ENCODE measurements around the gene LSM10. TPM values are rescaled to one million over a fixed set of nuclear protein-coding genes. Genes with fewer than 3 reads are reported as not detected.

The LSM10 gene
- total RNA-seq, 6 experiments from 2014 or later = 44.6 to 58.7 (median 49.6) TPM

DNA sequence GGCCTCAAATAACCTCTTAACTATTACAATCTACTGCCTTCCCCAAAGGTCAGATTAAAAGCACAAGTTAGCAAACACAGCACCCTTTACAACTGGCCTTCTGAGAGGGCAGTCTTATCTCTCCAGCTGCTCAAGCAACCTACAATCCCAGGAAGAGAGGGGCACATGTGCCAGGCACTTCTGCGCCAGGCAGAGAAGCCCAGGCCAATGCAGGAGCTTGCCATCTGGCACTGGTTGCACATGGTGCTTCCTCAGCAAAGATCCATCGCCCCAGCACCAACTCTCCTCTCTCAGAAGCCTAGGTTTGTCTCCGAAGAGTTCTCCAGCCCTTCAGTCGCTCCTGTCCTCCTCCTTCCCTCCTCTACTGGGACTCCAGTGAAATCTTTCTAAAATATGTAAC lies 14.5 kb downstream of the LSM10 start:
- H3K36me3 Mint-ChIP-seq (ENCODE audit: low read depth) = peaks cover 14% of the 10 kb centered on the region; the same call in 1 of the 2 replicates

DNA sequence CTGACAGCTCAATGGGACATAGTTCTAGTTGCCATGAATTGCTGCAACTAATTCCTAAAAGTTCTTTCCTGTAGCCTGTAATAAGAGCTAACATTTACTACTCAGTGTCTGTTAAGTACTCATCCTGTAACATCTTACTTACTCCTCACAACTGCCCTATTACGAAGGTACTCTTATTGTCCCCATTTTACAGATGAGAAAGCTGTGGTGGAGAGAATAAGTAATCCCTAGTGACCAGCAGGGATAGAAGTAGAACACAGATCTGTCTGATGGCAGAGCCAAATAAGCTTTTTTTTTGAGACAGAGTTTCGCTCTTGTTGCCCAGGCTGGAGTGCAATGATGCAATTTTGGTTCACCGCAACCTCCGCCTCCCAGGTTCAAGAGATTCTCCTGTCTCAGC lies 15.0 kb downstream of the LSM10 start:
- TF ChIP-seq, protein P1, sequence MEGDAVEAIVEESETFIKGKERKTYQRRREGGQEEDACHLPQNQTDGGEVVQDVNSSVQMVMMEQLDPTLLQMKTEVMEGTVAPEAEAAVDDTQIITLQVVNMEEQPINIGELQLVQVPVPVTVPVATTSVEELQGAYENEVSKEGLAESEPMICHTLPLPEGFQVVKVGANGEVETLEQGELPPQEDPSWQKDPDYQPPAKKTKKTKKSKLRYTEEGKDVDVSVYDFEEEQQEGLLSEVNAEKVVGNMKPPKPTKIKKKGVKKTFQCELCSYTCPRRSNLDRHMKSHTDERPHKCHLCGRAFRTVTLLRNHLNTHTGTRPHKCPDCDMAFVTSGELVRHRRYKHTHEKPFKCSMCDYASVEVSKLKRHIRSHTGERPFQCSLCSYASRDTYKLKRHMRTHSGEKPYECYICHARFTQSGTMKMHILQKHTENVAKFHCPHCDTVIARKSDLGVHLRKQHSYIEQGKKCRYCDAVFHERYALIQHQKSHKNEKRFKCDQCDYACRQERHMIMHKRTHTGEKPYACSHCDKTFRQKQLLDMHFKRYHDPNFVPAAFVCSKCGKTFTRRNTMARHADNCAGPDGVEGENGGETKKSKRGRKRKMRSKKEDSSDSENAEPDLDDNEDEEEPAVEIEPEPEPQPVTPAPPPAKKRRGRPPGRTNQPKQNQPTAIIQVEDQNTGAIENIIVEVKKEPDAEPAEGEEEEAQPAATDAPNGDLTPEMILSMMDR (IDR thresholded peaks at IDR 0.05) = no peak
- Mint-ChIP-seq H3K27me3 (ENCODE audit: insufficient read depth) (peaks cover 7% of the 10 kb centered on the region), H3K4me1 (ENCODE audit: low read depth) (peaks cover 61% of the 10 kb centered on the region), H3K27ac (no peak overlapping the region), H3K36me3 (ENCODE audit: low read depth) (peaks cover 14% of the 10 kb centered on the region; the same call in 1 of the 2 replicates), H3K4me3 (no peak overlapping the region), H3K9me3 (no peaks in the 10 kb centered on the region)
- no peak for DNase-seq

More for the DNA sequence above, 14.5 kb downstream of the LSM10 start:
- DNase-seq = no peak
- Mint-ChIP-seq H3K4me1 (ENCODE audit: low read depth) (peaks cover 66% of the 10 kb centered on the region), H3K27ac (peak overlapping the region; percentile 2; the same call in 1 of the 2 replicates), H3K4me3 (0 out of 2 replicates have a peak overlapping the region, but pooled peaks have one; percentile 93), H3K27me3 (ENCODE audit: insufficient read depth) (peaks cover 7% of the 10 kb centered on the region), H3K9me3 (no peaks in the 10 kb centered on the region)
- TF ChIP-seq, protein P1 (IDR thresholded peaks at IDR 0.05) = no peak

DNA sequence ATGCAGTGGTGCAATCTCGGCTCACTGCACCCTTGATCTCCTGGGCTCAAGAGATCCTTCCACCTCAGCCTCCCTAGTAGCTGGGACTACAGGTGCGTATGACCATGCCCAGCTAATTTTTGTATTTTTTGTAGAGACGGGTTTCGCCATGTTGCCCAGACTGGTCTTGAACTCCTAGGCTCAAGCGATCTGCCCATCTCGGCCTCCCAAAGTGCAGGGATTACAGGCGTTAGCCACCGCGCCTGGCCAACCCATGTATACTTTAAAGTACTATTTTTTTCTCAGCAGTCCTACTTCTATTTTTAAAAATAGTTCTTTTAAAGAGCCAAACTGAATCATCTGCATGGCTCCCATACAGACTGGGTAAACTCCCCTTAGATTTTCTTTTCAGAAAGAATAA lies 15.5 kb downstream of the LSM10 start:
- no peak for DNase-seq
- TF ChIP-seq, protein P1 (IDR thresholded peaks at IDR 0.05) = no peak
- Mint-ChIP-seq H3K27me3 (ENCODE audit: insufficient read depth) (peaks cover 7% of the 10 kb centered on the region), H3K9me3 (no peaks in the 10 kb centered on the region), H3K4me1 (ENCODE audit: low read depth) (peaks cover 56% of the 10 kb centered on the region), H3K4me3 (no peak overlapping the region), H3K27ac (no peak overlapping the region), H3K36me3 (ENCODE audit: low read depth) (peaks cover 14% of the 10 kb centered on the region; the same call in 1 of the 2 replicates)

DNA sequence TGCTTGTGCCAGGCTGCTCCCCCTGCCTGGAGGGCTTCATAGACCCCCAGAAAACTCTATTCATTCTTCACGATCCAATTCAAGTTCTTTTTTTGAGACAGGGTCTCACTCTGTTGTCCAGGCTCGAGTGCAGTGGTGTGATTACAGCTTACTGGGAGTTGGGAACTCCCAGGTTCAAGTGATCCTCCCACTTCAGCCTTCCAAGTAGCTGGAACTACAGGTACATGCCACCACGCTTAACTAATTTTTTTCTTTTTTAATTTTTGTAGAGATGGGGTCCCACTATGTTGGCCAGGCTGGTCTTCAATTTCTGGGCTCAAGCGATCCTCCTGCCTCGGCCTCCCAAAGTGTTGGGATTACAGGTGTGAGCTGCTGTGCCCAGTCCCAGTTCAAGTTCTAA lies 16.3 kb downstream of the LSM10 start:
- peak overlapping the region; percentile 46 for H3K27ac Mint-ChIP-seq
- peaks cover 14% of the 10 kb centered on the region for H3K36me3 Mint-ChIP-seq (ENCODE audit: low read depth)
- DNase-seq = no peak
- H3K27me3 Mint-ChIP-seq (ENCODE audit: insufficient read depth) = peaks cover 7% of the 10 kb centered on the region
- TF ChIP-seq, protein P1 (IDR thresholded peaks at IDR 0.05) = no peak
- no peak overlapping the region for H3K4me3 Mint-ChIP-seq
- H3K4me1 Mint-ChIP-seq (ENCODE audit: low read depth) = peaks cover 51% of the 10 kb centered on the region
- H3K9me3 Mint-ChIP-seq = no peaks in the 10 kb centered on the region

DNA sequence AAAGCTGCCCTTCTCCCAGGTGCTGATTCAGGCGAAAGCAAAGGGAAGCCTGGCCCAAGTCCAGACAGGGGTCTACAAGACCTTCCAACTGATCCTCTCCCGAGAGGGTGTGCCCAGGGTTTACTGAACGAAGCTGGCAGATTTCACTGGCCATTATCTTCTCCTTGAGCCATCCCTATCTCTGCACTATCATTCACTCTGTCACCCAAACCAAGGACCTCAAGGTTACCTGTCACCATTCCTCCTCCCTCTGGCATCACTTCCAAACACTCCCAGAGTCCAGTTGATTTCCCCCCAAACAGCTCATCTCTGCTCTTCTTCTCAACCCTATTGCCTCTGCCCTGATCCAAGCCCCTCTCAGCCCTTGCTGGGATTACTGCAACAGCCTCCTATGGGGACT lies 16.9 kb downstream of the LSM10 start:
- Mint-ChIP-seq H3K9me3 (no peaks in the 10 kb centered on the region), H3K36me3 (ENCODE audit: low read depth) (peaks cover 14% of the 10 kb centered on the region), H3K4me1 (ENCODE audit: low read depth) (peaks cover 57% of the 10 kb centered on the region), H3K27ac (peak overlapping the region; percentile 3), H3K4me3 (no peak overlapping the region), H3K27me3 (ENCODE audit: insufficient read depth) (peaks cover 7% of the 10 kb centered on the region)
- DNase-seq = no peak
- TF ChIP-seq, protein P1 (IDR thresholded peaks at IDR 0.05) = no peak
